Spinal cord (tissue), 10 donors: ENCODE data around the gene TSKU. TPM values are rescaled to one million over a fixed set of nuclear protein-coding genes. Genes with fewer than 3 reads are reported as not detected.

Source experiments
- DNase-seq, 6 donors: peaks; one replicate each; pipeline versions ENCODE4 v3.0.0 to v3.0.0-alpha.2; 2013 to 2015; ENCODE audit warnings: low spot score in 6 of 6, low read depth in 4 of 6
- H3K27ac ChIP-seq: one replicate; pipeline ENCODE4 v1.5.1; 2013; ENCODE audit warnings: low read depth, low read length, control low read depth
- H3K27me3 ChIP-seq: one replicate; pipeline ENCODE4 v1.6.1; 2013; ENCODE audit warnings: low read length; ENCODE audit not compliant: control insufficient read depth, insufficient read depth
- H3K36me3 ChIP-seq: one replicate; pipeline ENCODE4 v1.6.1; 2013; ENCODE audit warnings: low read length; ENCODE audit not compliant: control insufficient read depth, insufficient read depth
- H3K4me1 ChIP-seq: one replicate; pipeline ENCODE4 v1.6.1; 2013; ENCODE audit warnings: low read length; ENCODE audit not compliant: control insufficient read depth, insufficient read depth
- H3K4me3 ChIP-seq: one replicate; pipeline ENCODE4 v1.5.1; 2013; ENCODE audit warnings: low read depth, low read length, control low read depth
- H3K9me3 ChIP-seq: one replicate; pipeline ENCODE4 v1.6.1; 2013; ENCODE audit warnings: low read length; ENCODE audit not compliant: control insufficient read depth, insufficient read depth
- WGBS: methylation state at CpG from one replicate; pipeline ENCODE4 v1.1.5; 2013; ENCODE audit warnings: missing lambda C conversion rate; ENCODE audit not compliant: insufficient coverage; 5-methylcytosine and 5-hydroxymethylcytosine counted together
- polyA plus RNA-seq, 2 donors: library from polyadenylated mRNA; unstranded; fragments of 120-200 nt; gene quantifications; one replicate each; pipeline ENCODE4 v1.2.1, GENCODE V29; 2013; ENCODE audit not compliant: insufficient read length in 2 of 2
- total RNA-seq, 2 donors: library from RNA; depleted of rRNA in 1 of 2; stranded (reverse); fragments of 120-200 nt in 1 of 2; fragments of >200 nt in 1 of 2; gene quantifications; one replicate each; pipeline versions ENCODE4 v1.2.3 to v1.2.4, GENCODE V29; 2013 to 2014
- donor health status: healthy.

The TSKU gene
- total and polyA plus RNA-seq, 4 donors = 7.9 to 30.9 (median 24.9) TPM

- H3K27ac ChIP-seq = no peak overlapping the region
- H3K4me3 ChIP-seq = no peak overlapping the region
- peak in 5 of 6 donors; percentile 36 to 91 (median 57) for DNase-seq
- peaks cover 29% of the 10 kb centered on the region for H3K36me3 ChIP-seq
- WGBS = 6% methylated on average over 47 of the region's 47 CpGs
- H3K4me1 ChIP-seq = peaks cover 16% of the 10 kb centered on the region
- H3K9me3 ChIP-seq = no peaks in the 10 kb centered on the region
- H3K27me3 ChIP-seq = no peaks in the 10 kb centered on the region
These were observed 16.1 kb downstream of the TSKU start for GRCh38 chr11:76799066-76799804.

GRCh38 chr11:76800466-76801200 lies 17.5 kb downstream of the TSKU start:
- peaks cover 26% of the 10 kb centered on the region for H3K36me3 ChIP-seq
- no peaks in the 10 kb centered on the region for H3K27me3 ChIP-seq
- H3K9me3 ChIP-seq = no peaks in the 10 kb centered on the region
- no peak for DNase-seq
- peaks cover 15% of the 10 kb centered on the region for H3K4me1 ChIP-seq
- H3K4me3 ChIP-seq = no peak overlapping the region
- no peak overlapping the region for H3K27ac ChIP-seq
- 91% methylated on average over 7 of the region's 9 CpGs for WGBS

GRCh38 chr11:76801225-76801624 lies 18.1 kb downstream of the TSKU start:
- no peaks in the 10 kb centered on the region for H3K9me3 ChIP-seq
- H3K27ac ChIP-seq = no peak overlapping the region
- WGBS = no CpG with 5 or more reads among the region's 2 CpGs
- no peak overlapping the region for H3K4me3 ChIP-seq
- no peaks in the 10 kb centered on the region for H3K27me3 ChIP-seq
- peaks cover 19% of the 10 kb centered on the region for H3K4me1 ChIP-seq
- peaks cover 20% of the 10 kb centered on the region for H3K36me3 ChIP-seq
- DNase-seq = no peak

- H3K4me1 ChIP-seq = peaks cover 23% of the 10 kb centered on the region
- H3K27ac ChIP-seq = no peak overlapping the region
- H3K9me3 ChIP-seq = no peaks in the 10 kb centered on the region
- no peaks in the 10 kb centered on the region for H3K27me3 ChIP-seq
- DNase-seq = no peak
- WGBS = no CpG with 5 or more reads among the region's 2 CpGs
- H3K36me3 ChIP-seq = peaks cover 15% of the 10 kb centered on the region
- H3K4me3 ChIP-seq = no peak overlapping the region
These were observed 18.6 kb downstream of the TSKU start for GRCh38 chr11:76801736-76802135.

- 80% methylated on average over 1 of the region's 3 CpGs for WGBS
- Histone ChIP-seq H3K27me3 (no peaks in the 10 kb centered on the region), H3K27ac (no peak overlapping the region), H3K4me1 (peaks cover 27% of the 10 kb centered on the region), H3K9me3 (no peaks in the 10 kb centered on the region), H3K36me3 (peaks cover 10% of the 10 kb centered on the region), H3K4me3 (no peak overlapping the region)
- DNase-seq = no peak
These were observed 19.0 kb downstream of the TSKU start for GRCh38 chr11:76802151-76802550.

- Histone ChIP-seq H3K4me3 (no peak overlapping the region), H3K27ac (no peak overlapping the region), H3K4me1 (peaks cover 32% of the 10 kb centered on the region), H3K36me3 (peaks cover 8% of the 10 kb centered on the region), H3K9me3 (no peaks in the 10 kb centered on the region), H3K27me3 (no peaks in the 10 kb centered on the region)
- no peak for DNase-seq
- WGBS = 94% methylated on average over 3 of the region's 4 CpGs
These were observed 19.5 kb downstream of the TSKU start for GRCh38 chr11:76802621-76803020.

GRCh38 chr11:76803023-76803422 lies 19.9 kb downstream of the TSKU start:
- H3K27ac ChIP-seq = no peak overlapping the region
- H3K4me1 ChIP-seq = peaks cover 35% of the 10 kb centered on the region
- no peak overlapping the region for H3K4me3 ChIP-seq
- no peak for DNase-seq
- H3K36me3 ChIP-seq = peaks cover 5% of the 10 kb centered on the region
- H3K27me3 ChIP-seq = no peaks in the 10 kb centered on the region
- no peaks in the 10 kb centered on the region for H3K9me3 ChIP-seq
- 33% methylated on average over 1 of the region's 3 CpGs for WGBS

- no peak overlapping the region for H3K4me3 ChIP-seq
- H3K27me3 ChIP-seq = no peaks in the 10 kb centered on the region
- H3K36me3 ChIP-seq = no peaks in the 10 kb centered on the region
- H3K9me3 ChIP-seq = no peaks in the 10 kb centered on the region
- no peak for DNase-seq
- H3K27ac ChIP-seq = no peak overlapping the region
- peaks cover 33% of the 10 kb centered on the region for H3K4me1 ChIP-seq
- WGBS = 100% methylated on average over 3 of the region's 10 CpGs
These were observed 20.9 kb downstream of the TSKU start for GRCh38 chr11:76803811-76804600.

- DNase-seq = peak in 1 of 6 donors; percentile 2
- no peak overlapping the region for H3K4me3 ChIP-seq
- H3K9me3 ChIP-seq = no peaks in the 10 kb centered on the region
- no peaks in the 10 kb centered on the region for H3K36me3 ChIP-seq
- no peak overlapping the region for H3K27ac ChIP-seq
- 80% methylated on average over 2 of the region's 8 CpGs for WGBS
- no peaks in the 10 kb centered on the region for H3K27me3 ChIP-seq
- H3K4me1 ChIP-seq = peaks cover 26% of the 10 kb centered on the region
These were observed 22.2 kb downstream of the TSKU start for GRCh38 chr11:76805206-76805913.
